ENCODE data around the gene F3.

- TF ChIP-seq CTCF (IDR thresholded peaks at IDR 0.05; ENCODE audit: low read depth, low read length, missing input control), result no peak
- no peak for TF ChIP-seq TAF1 (conservative IDR thresholded peaks at IDR 0.05)
- no peak for TF ChIP-seq YY1 (IDR thresholded peaks at IDR 0.05)
- TF ChIP-seq SP1 (IDR thresholded peaks at IDR 0.05), result no peak
- TF ChIP-seq RAD21 (IDR thresholded peaks at IDR 0.05), result no peak
- TF ChIP-seq HNF4G (IDR thresholded peaks at IDR 0.05), result no peak
- TF ChIP-seq GABPA (IDR thresholded peaks at IDR 0.05 in 1 of 2, conservative IDR thresholded peaks at IDR 0.05 in 1 of 2), result no peak
- TF ChIP-seq REST (IDR thresholded peaks at IDR 0.05), result no peak
- no peak for TF ChIP-seq RXRA (IDR thresholded peaks at IDR 0.05)
- no peak for TF ChIP-seq FOXA1 (IDR thresholded peaks at IDR 0.05)
- TF ChIP-seq MAX (IDR thresholded peaks at IDR 0.05), result no peak
Measured at GRCh38 chr1:94553323-94553730, 11.8 kb upstream of the F3 start.

All from liver (tissue), 3 donors.